ENCODE data around the gene IER2. TPM values are rescaled to one million over a fixed set of nuclear protein-coding genes. Genes with fewer than 3 reads are reported as not detected.

IER2 gene
- polyA plus RNA-seq, 2 donors: 52.1 to 101 TPM

GRCh38 chr19:13127811-13128575, 22.2 kb upstream of the IER2 start:
- Histone ChIP-seq H3K4me3 (ENCODE audit: low read depth in 1 of 2, low read length in 2 of 2) (no peak overlapping the region), H3K27ac (ENCODE audit: low read depth in 2 of 2, low read length in 1 of 2) (no peak overlapping the region), H3K27me3 (ENCODE audit: control insufficient read depth in 1 of 2, insufficient read depth in 2 of 2, low read length in 2 of 2) (no peaks in the 10 kb centered on the region), H3K9me3 (ENCODE audit: control insufficient read depth in 2 of 2, insufficient read depth in 1 of 2, low read depth in 1 of 2, low read length in 1 of 2) (no peaks in the 10 kb centered on the region), H3K36me3 (ENCODE audit: control insufficient read depth in 2 of 2, insufficient read depth in 2 of 2, low read length in 1 of 2) (peaks cover 3 to 6% of the 10 kb centered on the region in 2 donors), H3K4me1 (ENCODE audit: control insufficient read depth in 2 of 2, insufficient read depth in 2 of 2, low read length in 1 of 2) (peaks cover 0 to 5% of the 10 kb centered on the region in 2 donors)
- WGBS, 2 donors: 89% methylated on average over 6 of the region's 6 CpGs

GRCh38 chr19:13128583-13128982, 21.6 kb upstream of the IER2 start:
- H3K9me3 ChIP-seq (ENCODE audit: control insufficient read depth in 2 of 2, insufficient read depth in 1 of 2, low read depth in 1 of 2, low read length in 1 of 2): no peaks in the 10 kb centered on the region
- peaks cover 3 to 6% of the 10 kb centered on the region in 2 donors for H3K36me3 ChIP-seq (ENCODE audit: control insufficient read depth in 2 of 2, insufficient read depth in 2 of 2, low read length in 1 of 2)
- no peaks in the 10 kb centered on the region for H3K27me3 ChIP-seq (ENCODE audit: control insufficient read depth in 1 of 2, insufficient read depth in 2 of 2, low read length in 2 of 2)
- 50 to 51% methylated on average over 1 of the region's 1 CpG for WGBS, 2 donors
- H3K4me3 ChIP-seq (ENCODE audit: low read depth in 1 of 2, low read length in 2 of 2): no peak overlapping the region
- peaks cover 0 to 5% of the 10 kb centered on the region in 2 donors for H3K4me1 ChIP-seq (ENCODE audit: control insufficient read depth in 2 of 2, insufficient read depth in 2 of 2, low read length in 1 of 2)
- no peak overlapping the region for H3K27ac ChIP-seq (ENCODE audit: low read depth in 2 of 2, low read length in 1 of 2)

GRCh38 chr19:13129384-13129783, 20.8 kb upstream of the IER2 start:
- H3K36me3 ChIP-seq (ENCODE audit: control insufficient read depth in 2 of 2, insufficient read depth in 2 of 2, low read length in 1 of 2): peaks cover 3 to 6% of the 10 kb centered on the region in 2 donors
- H3K27ac ChIP-seq (ENCODE audit: low read depth in 2 of 2, low read length in 1 of 2): no peak overlapping the region
- WGBS, 2 donors: 94% methylated on average over 9 of the region's 9 CpGs
- no peaks in the 10 kb centered on the region for H3K9me3 ChIP-seq (ENCODE audit: control insufficient read depth in 2 of 2, insufficient read depth in 1 of 2, low read depth in 1 of 2, low read length in 1 of 2)
- no peak overlapping the region for H3K4me3 ChIP-seq (ENCODE audit: low read depth in 1 of 2, low read length in 2 of 2)
- H3K4me1 ChIP-seq (ENCODE audit: control insufficient read depth in 2 of 2, insufficient read depth in 2 of 2, low read length in 1 of 2): peaks cover 0 to 5% of the 10 kb centered on the region in 2 donors
- H3K27me3 ChIP-seq (ENCODE audit: control insufficient read depth in 1 of 2, insufficient read depth in 2 of 2, low read length in 2 of 2): no peaks in the 10 kb centered on the region

- peaks cover 8 to 18% of the 10 kb centered on the region in 2 donors for H3K36me3 ChIP-seq (ENCODE audit: control insufficient read depth in 2 of 2, insufficient read depth in 2 of 2, low read length in 1 of 2)
- H3K27me3 ChIP-seq (ENCODE audit: control insufficient read depth in 1 of 2, insufficient read depth in 2 of 2, low read length in 2 of 2): no peaks in the 10 kb centered on the region
- 83 to 96% methylated on average over 3 of the region's 3 CpGs for WGBS, 2 donors
- peaks cover 0 to 5% of the 10 kb centered on the region in 2 donors for H3K4me1 ChIP-seq (ENCODE audit: control insufficient read depth in 2 of 2, insufficient read depth in 2 of 2, low read length in 1 of 2)
- no peaks in the 10 kb centered on the region for H3K9me3 ChIP-seq (ENCODE audit: control insufficient read depth in 2 of 2, insufficient read depth in 1 of 2, low read depth in 1 of 2, low read length in 1 of 2)
- H3K27ac ChIP-seq (ENCODE audit: low read depth in 2 of 2, low read length in 1 of 2): no peak overlapping the region
- H3K4me3 ChIP-seq (ENCODE audit: low read depth in 1 of 2, low read length in 2 of 2): no peak overlapping the region
These were observed 19.2 kb upstream of the IER2 start for GRCh38 chr19:13130886-13131490.

GRCh38 chr19:13132471-13133180, 17.6 kb upstream of the IER2 start:
- peaks cover 0 to 2% of the 10 kb centered on the region in 2 donors for H3K4me1 ChIP-seq (ENCODE audit: control insufficient read depth in 2 of 2, insufficient read depth in 2 of 2, low read length in 1 of 2)
- H3K36me3 ChIP-seq (ENCODE audit: control insufficient read depth in 2 of 2, insufficient read depth in 2 of 2, low read length in 1 of 2): peaks cover 7 to 28% of the 10 kb centered on the region in 2 donors
- H3K27ac ChIP-seq (ENCODE audit: low read depth in 2 of 2, low read length in 1 of 2): no peak overlapping the region

GRCh38 chr19:13133241-13133870, 16.9 kb upstream of the IER2 start:
- H3K4me1 ChIP-seq (ENCODE audit: control insufficient read depth in 2 of 2, insufficient read depth in 2 of 2, low read length in 1 of 2): peaks cover 0 to 2% of the 10 kb centered on the region in 2 donors
- H3K36me3 ChIP-seq (ENCODE audit: control insufficient read depth in 2 of 2, insufficient read depth in 2 of 2, low read length in 1 of 2): peaks cover 7 to 35% of the 10 kb centered on the region in 2 donors
- H3K27ac ChIP-seq (ENCODE audit: low read depth in 2 of 2, low read length in 1 of 2): no peak overlapping the region
- no peaks in the 10 kb centered on the region for H3K9me3 ChIP-seq (ENCODE audit: control insufficient read depth in 2 of 2, insufficient read depth in 1 of 2, low read depth in 1 of 2, low read length in 1 of 2)
- 70 to 72% methylated on average over 12 of the region's 12 CpGs for WGBS, 2 donors
- no peak overlapping the region for H3K4me3 ChIP-seq (ENCODE audit: low read depth in 1 of 2, low read length in 2 of 2)
- no peaks in the 10 kb centered on the region for H3K27me3 ChIP-seq (ENCODE audit: control insufficient read depth in 1 of 2, insufficient read depth in 2 of 2, low read length in 2 of 2)

More at GRCh38 chr19:13132471-13133180, 17.6 kb upstream of the IER2 start:
- H3K27me3 ChIP-seq (ENCODE audit: control insufficient read depth in 1 of 2, insufficient read depth in 2 of 2, low read length in 2 of 2): no peaks in the 10 kb centered on the region
- H3K9me3 ChIP-seq (ENCODE audit: control insufficient read depth in 2 of 2, insufficient read depth in 1 of 2, low read depth in 1 of 2, low read length in 1 of 2): no peaks in the 10 kb centered on the region
- WGBS, 2 donors: 77% methylated on average over 8 of the region's 8 CpGs
- H3K4me3 ChIP-seq (ENCODE audit: low read depth in 1 of 2, low read length in 2 of 2): no peak overlapping the region

GRCh38 chr19:13134626-13135025, 15.6 kb upstream of the IER2 start:
- H3K36me3 ChIP-seq (ENCODE audit: control insufficient read depth in 2 of 2, insufficient read depth in 2 of 2, low read length in 1 of 2): peaks cover 7 to 41% of the 10 kb centered on the region in 2 donors
- WGBS, 2 donors: 94% methylated on average over 3 of the region's 3 CpGs
- no peak overlapping the region for H3K27ac ChIP-seq (ENCODE audit: low read depth in 2 of 2, low read length in 1 of 2)
- H3K4me1 ChIP-seq (ENCODE audit: control insufficient read depth in 2 of 2, insufficient read depth in 2 of 2, low read length in 1 of 2): no peaks in the 10 kb centered on the region
- H3K9me3 ChIP-seq (ENCODE audit: control insufficient read depth in 2 of 2, insufficient read depth in 1 of 2, low read depth in 1 of 2, low read length in 1 of 2): no peaks in the 10 kb centered on the region
- no peaks in the 10 kb centered on the region for H3K27me3 ChIP-seq (ENCODE audit: control insufficient read depth in 1 of 2, insufficient read depth in 2 of 2, low read length in 2 of 2)
- H3K4me3 ChIP-seq (ENCODE audit: low read depth in 1 of 2, low read length in 2 of 2): no peak overlapping the region

- H3K9me3 ChIP-seq (ENCODE audit: control insufficient read depth in 2 of 2, insufficient read depth in 1 of 2, low read depth in 1 of 2, low read length in 1 of 2): no peaks in the 10 kb centered on the region
- H3K4me1 ChIP-seq (ENCODE audit: control insufficient read depth in 2 of 2, insufficient read depth in 2 of 2, low read length in 1 of 2): no peaks in the 10 kb centered on the region
- H3K27me3 ChIP-seq (ENCODE audit: control insufficient read depth in 1 of 2, insufficient read depth in 2 of 2, low read length in 2 of 2): no peaks in the 10 kb centered on the region
- H3K36me3 ChIP-seq (ENCODE audit: control insufficient read depth in 2 of 2, insufficient read depth in 2 of 2, low read length in 1 of 2): peaks cover 7 to 41% of the 10 kb centered on the region in 2 donors
- no peak overlapping the region for H3K27ac ChIP-seq (ENCODE audit: low read depth in 2 of 2, low read length in 1 of 2)
- WGBS, 2 donors: 93 to 94% methylated on average over 59 to 60 of the region's 60 CpGs
- H3K4me3 ChIP-seq (ENCODE audit: low read depth in 1 of 2, low read length in 2 of 2): no peak overlapping the region
These were observed 14.8 kb upstream of the IER2 start for GRCh38 chr19:13135068-13136062.
